ENCODE results near the gene PLA2G5. TPM values are rescaled to one million over a fixed set of nuclear protein-coding genes. Genes with fewer than 3 reads are reported as not detected.

The PLA2G5 gene
- total RNA-seq, 4 donors from 2014 or later: 2.9 to 5.5 (median 4.0) TPM

DNA sequence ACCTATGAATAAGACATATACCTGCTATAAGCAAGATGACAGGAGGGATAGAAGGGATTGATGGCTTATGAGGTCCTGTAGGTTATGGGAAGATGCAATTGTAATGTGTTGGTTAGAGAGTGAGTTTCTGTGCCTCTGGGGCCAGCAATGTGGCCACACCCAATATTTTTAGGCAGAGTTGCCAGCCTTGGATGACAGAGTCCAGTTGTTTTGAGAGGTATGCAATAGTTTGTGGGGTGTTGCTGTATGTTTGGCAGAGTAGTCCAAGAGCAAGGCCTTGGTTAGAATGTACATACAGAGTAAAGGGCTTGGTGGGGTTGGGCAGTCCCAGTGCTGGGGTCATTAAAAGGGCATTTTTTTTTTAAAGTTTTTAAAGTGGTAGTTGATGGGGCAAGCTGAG, 36.6 kb upstream of the PLA2G5 start:
- TF ChIP-seq, protein P1, sequence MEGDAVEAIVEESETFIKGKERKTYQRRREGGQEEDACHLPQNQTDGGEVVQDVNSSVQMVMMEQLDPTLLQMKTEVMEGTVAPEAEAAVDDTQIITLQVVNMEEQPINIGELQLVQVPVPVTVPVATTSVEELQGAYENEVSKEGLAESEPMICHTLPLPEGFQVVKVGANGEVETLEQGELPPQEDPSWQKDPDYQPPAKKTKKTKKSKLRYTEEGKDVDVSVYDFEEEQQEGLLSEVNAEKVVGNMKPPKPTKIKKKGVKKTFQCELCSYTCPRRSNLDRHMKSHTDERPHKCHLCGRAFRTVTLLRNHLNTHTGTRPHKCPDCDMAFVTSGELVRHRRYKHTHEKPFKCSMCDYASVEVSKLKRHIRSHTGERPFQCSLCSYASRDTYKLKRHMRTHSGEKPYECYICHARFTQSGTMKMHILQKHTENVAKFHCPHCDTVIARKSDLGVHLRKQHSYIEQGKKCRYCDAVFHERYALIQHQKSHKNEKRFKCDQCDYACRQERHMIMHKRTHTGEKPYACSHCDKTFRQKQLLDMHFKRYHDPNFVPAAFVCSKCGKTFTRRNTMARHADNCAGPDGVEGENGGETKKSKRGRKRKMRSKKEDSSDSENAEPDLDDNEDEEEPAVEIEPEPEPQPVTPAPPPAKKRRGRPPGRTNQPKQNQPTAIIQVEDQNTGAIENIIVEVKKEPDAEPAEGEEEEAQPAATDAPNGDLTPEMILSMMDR (IDR thresholded peaks at IDR 0.05; ENCODE audit: low read depth): no peak

DNA sequence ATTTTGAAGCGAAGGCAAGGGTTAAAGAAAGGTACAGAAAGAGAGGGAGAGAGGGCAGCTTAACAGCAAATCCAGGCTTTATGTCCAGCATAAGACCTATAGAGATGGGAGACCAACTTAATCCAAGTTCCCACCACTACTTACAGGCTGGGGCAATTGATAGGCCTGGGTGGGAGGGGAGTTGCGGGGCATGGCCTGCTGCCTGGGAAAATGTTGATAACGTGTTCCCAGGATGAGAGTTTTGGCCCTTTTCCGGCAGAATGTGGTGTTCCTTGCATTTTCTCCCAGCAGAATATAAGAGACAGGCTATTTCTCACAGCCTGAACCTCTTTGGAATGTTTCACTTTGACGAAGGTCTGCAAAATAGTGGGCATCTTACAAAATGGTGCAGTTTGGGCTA, 34.9 kb upstream of the PLA2G5 start:
- TF ChIP-seq, protein P1 (IDR thresholded peaks at IDR 0.05; ENCODE audit: low read depth): no peak

DNA sequence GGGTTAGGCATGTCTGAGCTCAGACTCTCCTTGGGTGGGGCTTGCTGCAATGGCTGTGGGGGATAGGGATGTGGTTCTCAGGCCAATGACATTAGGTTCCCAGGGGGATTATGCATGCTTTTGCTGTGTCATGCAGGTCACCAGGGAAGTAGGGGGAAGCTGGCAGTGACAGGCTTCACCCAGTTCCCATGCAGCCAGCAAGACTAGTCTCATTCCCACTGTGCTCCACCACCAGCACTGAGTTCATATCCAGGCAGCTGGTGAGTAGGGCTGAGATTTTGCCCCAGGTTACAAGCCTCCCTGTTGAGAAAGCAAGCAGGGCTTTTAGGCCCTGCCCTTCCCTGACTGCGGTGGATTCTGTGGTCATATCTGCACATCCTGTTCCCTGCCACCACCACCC, 32.1 kb upstream of the PLA2G5 start:
- TF ChIP-seq, protein P1 (IDR thresholded peaks at IDR 0.05; ENCODE audit: low read depth): no peak

DNA sequence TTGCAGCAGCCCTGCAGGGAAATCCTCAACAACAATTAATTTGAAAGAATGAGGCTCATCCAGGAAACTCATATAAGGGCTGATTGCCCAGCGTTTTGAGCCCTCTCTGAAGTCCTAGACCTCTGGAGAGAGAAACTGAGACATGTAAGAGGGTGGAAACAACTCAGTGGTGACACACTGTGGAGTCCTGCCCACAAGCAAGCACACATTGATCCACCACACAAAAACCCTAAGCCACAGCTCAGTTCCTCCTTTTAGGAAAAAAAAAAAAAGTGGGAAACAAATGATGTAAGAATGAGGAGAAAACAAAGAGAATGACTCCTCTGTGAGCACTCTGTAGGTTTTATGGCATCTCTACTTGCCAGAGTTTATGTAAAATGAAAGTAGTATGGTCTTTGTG, 22.9 kb upstream of the PLA2G5 start:
- TF ChIP-seq, protein P1 (IDR thresholded peaks at IDR 0.05; ENCODE audit: low read depth): no peak

DNA sequence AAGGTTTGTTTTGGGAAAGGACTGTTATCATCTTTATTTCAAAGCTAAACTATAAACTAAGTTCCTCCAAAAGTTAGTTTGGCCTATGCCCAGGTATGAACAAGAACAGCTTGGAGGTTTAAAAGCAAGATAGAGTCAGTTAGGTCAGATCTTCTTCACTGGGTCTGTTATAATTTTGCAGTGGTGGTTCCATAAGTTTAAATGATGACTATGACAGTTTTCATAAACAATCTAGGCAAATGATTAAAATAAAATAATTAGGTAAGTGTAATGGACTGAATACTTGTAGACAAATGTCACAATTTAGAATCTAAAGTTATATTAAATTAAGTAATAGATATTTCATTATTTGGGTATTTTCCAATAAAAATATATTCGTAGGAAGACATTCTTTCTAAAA, 21.4 kb upstream of the PLA2G5 start:
- TF ChIP-seq, protein P1 (IDR thresholded peaks at IDR 0.05; ENCODE audit: low read depth): no peak

DNA sequence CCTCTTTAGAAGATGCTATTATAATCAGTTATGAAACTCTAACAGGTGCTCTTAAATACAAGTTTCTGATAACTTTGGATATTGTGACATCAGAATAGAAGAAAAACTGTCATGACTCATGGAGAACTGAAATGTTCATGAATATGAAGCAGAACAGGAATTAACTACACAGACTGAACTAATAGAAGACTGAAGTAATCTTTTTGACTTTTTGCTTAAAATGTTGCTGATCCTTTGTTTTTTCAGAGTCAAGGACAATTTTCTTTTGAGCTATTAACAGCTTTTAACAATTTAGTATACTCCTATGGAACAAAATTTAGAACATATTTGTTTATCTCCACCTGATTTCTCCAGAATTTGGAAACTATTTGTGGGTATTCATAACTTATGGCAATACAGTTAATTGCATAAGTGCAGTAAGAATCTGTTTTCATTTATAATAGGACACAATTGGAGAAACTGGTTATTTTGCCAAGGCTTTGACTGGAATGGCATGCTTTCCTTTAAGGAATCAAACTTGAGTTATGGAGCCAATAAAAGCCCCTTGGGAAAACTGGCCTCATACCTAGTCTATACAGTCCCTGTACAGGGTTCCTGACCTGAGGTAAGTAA, 18.7 kb upstream of the PLA2G5 start:
- TF ChIP-seq, protein P1 (IDR thresholded peaks at IDR 0.05; ENCODE audit: low read depth): no peak

DNA sequence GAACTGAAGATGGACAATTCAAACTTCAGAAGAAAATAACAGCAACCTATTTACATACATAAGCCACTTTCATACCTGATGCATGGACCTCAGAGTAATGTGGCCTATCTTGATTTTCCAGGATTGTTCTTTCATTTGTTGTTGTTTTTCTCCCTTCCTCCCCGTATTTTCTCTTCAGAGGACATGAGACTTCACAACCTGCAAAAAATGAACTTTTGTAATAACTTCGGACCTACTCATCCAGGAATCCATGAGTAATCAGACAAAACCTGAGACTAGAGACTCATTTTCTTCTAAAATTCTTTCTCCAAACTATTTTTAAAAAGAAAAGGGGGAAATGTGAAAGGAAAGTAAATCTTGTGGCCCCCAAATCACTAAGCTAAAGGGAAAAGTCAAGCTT, 17.6 kb upstream of the PLA2G5 start:
- TF ChIP-seq, protein P1 (IDR thresholded peaks at IDR 0.05; ENCODE audit: low read depth): no peak
